ENCODE measurements around the gene RABGGTA. TPM values are rescaled to one million over a fixed set of nuclear protein-coding genes. Genes with fewer than 3 reads are reported as not detected.

RABGGTA gene
- total and polyA plus RNA-seq, 12 donors, result 17.4 to 37.9 (median 21.1) TPM

DNA sequence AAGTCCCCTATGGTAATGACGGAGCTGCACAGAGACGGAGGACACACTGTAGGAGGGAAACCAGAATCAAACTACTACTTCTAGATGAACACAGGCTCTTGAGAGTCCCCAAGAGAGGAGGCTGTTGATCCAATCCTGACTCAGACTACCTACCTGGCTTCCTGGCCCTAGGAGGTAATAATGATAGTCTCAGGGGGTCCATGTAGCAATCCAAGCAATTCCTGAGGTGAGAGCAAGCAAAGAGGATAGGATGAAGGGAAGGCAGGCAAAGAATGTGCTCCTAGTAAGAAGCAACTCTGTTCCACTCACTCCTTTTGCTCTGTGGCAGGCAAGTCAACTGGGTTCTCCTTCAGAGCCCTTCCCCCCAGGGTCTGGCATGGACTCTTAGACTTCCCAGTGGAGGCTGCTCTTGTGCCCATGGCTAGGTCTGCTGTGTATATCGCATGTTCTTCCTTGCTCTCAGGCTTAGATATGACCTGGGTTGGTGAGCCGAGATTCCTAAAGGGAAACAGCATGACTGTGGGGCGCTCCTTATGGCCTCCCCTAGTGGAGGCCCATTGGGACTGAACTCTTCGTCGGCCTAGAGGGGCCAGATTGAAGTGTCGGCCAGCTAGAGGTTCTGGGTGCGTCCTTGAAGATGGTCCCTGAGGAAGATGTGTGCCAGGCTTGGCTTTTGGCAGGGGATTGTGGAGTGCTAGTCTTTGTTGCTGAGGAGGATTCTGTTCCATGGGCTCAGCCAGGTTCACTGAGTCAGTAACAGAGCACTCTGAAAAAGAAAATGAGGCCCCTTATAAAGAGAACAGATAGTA lies 31.1 kb downstream of the RABGGTA start:
- ATAC-seq (no peak), DNase-seq (no peak)
- Histone ChIP-seq H3K9me3 (no peaks in the 10 kb centered on the region), H3K4me3 (peak overlapping the region in 2 of 10 donors; percentile 82 to 85), H3K27me3 (no peaks in the 10 kb centered on the region), H3K4me1 (peaks cover 10 to 67% (median 48%) of the 10 kb centered on the region in 9 donors), H3K27ac (peak overlapping the region in 6 of 10 donors; percentile 3 to 99 (median 31)), H3K36me3 (peaks cover 0 to 63% (median 48%) of the 10 kb centered on the region in 9 donors)
- WGBS, 2 donors, result 88 to 90% methylated on average over 9 of the region's 9 CpGs
- intact Hi-C loops (cut with DNase I), result loop anchor here in 6 of 10 donors (5.0 to 10.0 kb wide), 2 partner anchors 57 to 194 kb away; partner anchors contain the start of genes DHRS1 (in 2 of the 6) and NOP9 (in 2 of the 6)
- TF ChIP-seq CTCF (IDR thresholded peaks at IDR 0.05), result no peak

GRCh38 chr14:24238527-24239037 lies 32.8 kb downstream of the RABGGTA start:
- intact Hi-C loops (cut with DNase I), result loop anchor here in 1 of 10 donors (10.0 kb wide), 1 partner anchor 196 kb away; no protein-coding TSS in a partner anchor
- H3K36me3 ChIP-seq, result peaks cover 0 to 76% (median 48%) of the 10 kb centered on the region in 9 donors
- DNase-seq, result no peak

GRCh38 chr14:24238123-24238522 lies 33.3 kb downstream of the RABGGTA start:
- Histone ChIP-seq H3K9me3 (no peaks in the 10 kb centered on the region), H3K27ac (peak overlapping the region in 1 of 10 donors; percentile 7), H3K27me3 (no peaks in the 10 kb centered on the region), H3K4me1 (peaks cover 18 to 83% (median 62%) of the 10 kb centered on the region in 9 donors), H3K36me3 (peaks cover 0 to 76% (median 48%) of the 10 kb centered on the region in 9 donors), H3K4me3 (no peak overlapping the region)
- 87 to 89% methylated on average over 5 of the region's 5 CpGs for WGBS, 2 donors
- intact Hi-C loops (cut with DNase I), result loop anchor here in 1 of 10 donors (10.0 kb wide), 1 partner anchor 197 kb away; no protein-coding TSS in a partner anchor
- no peak for TF ChIP-seq CTCF (IDR thresholded peaks at IDR 0.05)
- DNase-seq, result no peak
- ATAC-seq, result no peak

More at GRCh38 chr14:24238527-24239037, 32.8 kb downstream of the RABGGTA start:
- peaks cover 16 to 83% (median 62%) of the 10 kb centered on the region in 9 donors for H3K4me1 ChIP-seq
- H3K4me3 ChIP-seq, result no peak overlapping the region
- ATAC-seq, result no peak
- 91 to 93% methylated on average over 5 of the region's 5 CpGs for WGBS, 2 donors
- H3K9me3 ChIP-seq, result no peaks in the 10 kb centered on the region
- no peak for TF ChIP-seq CTCF (IDR thresholded peaks at IDR 0.05)
- H3K27me3 ChIP-seq, result no peaks in the 10 kb centered on the region
- peak overlapping the region in 1 of 10 donors; percentile 10 for H3K27ac ChIP-seq

DNA sequence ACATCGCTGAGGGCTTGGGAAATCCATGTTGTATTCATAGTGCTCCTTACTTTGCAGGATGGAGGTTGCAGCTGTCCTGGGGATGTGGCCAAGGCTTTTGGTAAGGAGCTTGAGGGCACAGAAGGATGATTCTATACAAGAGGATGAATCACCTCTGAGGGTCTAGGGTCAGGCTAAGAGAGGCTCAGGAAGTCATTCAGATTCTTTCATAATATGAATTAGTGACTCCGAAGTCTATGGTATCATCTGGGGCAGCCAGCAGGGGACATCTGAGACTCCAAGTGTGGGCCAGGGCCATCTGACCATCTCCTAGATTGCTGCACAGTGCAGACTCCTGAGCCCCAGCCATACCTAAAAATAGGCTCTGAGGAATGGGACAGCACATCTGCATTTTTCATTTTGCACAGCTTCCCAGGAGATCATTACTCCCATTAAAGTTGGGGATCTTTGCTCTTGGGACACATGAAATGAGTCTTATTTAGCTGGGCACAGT lies 33.9 kb downstream of the RABGGTA start:
- TF ChIP-seq CTCF (IDR thresholded peaks at IDR 0.05), result no peak
- 81 to 85% methylated on average over 2 of the region's 2 CpGs for WGBS, 2 donors
- Histone ChIP-seq H3K27ac (peak overlapping the region in 1 of 10 donors; percentile 10), H3K4me1 (peaks cover 18 to 82% (median 61%) of the 10 kb centered on the region in 9 donors), H3K4me3 (no peak overlapping the region), H3K36me3 (peaks cover 0 to 76% (median 48%) of the 10 kb centered on the region in 9 donors), H3K9me3 (no peaks in the 10 kb centered on the region), H3K27me3 (no peaks in the 10 kb centered on the region)
- intact Hi-C loops (cut with DNase I), result loop anchor here in 1 of 10 donors (10.0 kb wide), 1 partner anchor 197 kb away; no protein-coding TSS in a partner anchor
- ATAC-seq (no peak), DNase-seq (no peak)
